HG02763 (cell line): ENCODE measurements around the gene CIITA.
"Not testable (repeated sequence)": the region's sequence is repeated elsewhere in the genome, so short reads cannot be mapped to it uniquely, and the experiment has no call there.

Experiments used
- ATAC-seq: cut with Tn5 transposase; IDR thresholded peaks from one replicate; pipeline ENCODE4 v1.9.1; 2021; ENCODE audit warnings: mild to moderate bottlenecking, moderate library complexity; ENCODE audit not compliant: unreplicated experiment

CIITA gene

GRCh38 chr16:10935226-10935915 is 58.4 kb downstream of the CIITA start:
- no peak for ATAC-seq

- no peak for ATAC-seq
Observed at GRCh38 chr16:10936272-10936984, 59.4 kb downstream of the CIITA start.

- ATAC-seq = no peak
Observed at GRCh38 chr16:10937068-10937859, 60.3 kb downstream of the CIITA start.

GRCh38 chr16:10938321-10938720 is 61.3 kb downstream of the CIITA start:
- ATAC-seq = no peak

GRCh38 chr16:10938796-10939648 is 62.0 kb downstream of the CIITA start:
- ATAC-seq = no peak

- no peak for ATAC-seq
Observed at GRCh38 chr16:10939649-10940234, 62.7 kb downstream of the CIITA start.

- no peak for ATAC-seq
Observed at GRCh38 chr16:10940501-10941079, 63.6 kb downstream of the CIITA start.

- ATAC-seq = no peak
Observed at GRCh38 chr16:10941127-10941933, 64.3 kb downstream of the CIITA start.

- not testable (repeated sequence) for ATAC-seq
Observed at GRCh38 chr16:10941935-10942351, 64.9 kb downstream of the CIITA start.

- ATAC-seq = peak; percentile 64
Observed at GRCh38 chr16:10942352-10943063, 65.5 kb downstream of the CIITA start, which contains the start of gene DEXI. TSS of gene DEXI (minus strand) at chr16:10942468. CDS start at chr16:10942005, 463 bp downstream.

- ATAC-seq = no peak
Observed at GRCh38 chr16:10943064-10943353, 66.0 kb downstream of the CIITA start.

GRCh38 chr16:10944249-10945064 is 67.5 kb downstream of the CIITA start, which contains the start of gene CLEC16A:
TSS of gene CLEC16A (plus strand) at chr16:10944564. CDS start at chr16:10944718, 154 bp downstream.
- peak; percentile 65 for ATAC-seq

- ATAC-seq = no peak
Observed at GRCh38 chr16:10945065-10945787, 68.2 kb downstream of the CIITA start.

- ATAC-seq = no peak
Observed at GRCh38 chr16:10946308-10946707, 69.3 kb downstream of the CIITA start.

- no peak for ATAC-seq
Observed at GRCh38 chr16:10947211-10947787, 70.3 kb downstream of the CIITA start.

- peak; percentile 66 for ATAC-seq
Observed at GRCh38 chr16:10949424-10949970, 72.5 kb downstream of the CIITA start.
